ENCODE measurements around the gene ATF2.
"Not testable (repeated sequence)": the region's sequence is repeated elsewhere in the genome, so short reads cannot be mapped to it uniquely, and the experiment has no call there.

ATF2 gene

DNA sequence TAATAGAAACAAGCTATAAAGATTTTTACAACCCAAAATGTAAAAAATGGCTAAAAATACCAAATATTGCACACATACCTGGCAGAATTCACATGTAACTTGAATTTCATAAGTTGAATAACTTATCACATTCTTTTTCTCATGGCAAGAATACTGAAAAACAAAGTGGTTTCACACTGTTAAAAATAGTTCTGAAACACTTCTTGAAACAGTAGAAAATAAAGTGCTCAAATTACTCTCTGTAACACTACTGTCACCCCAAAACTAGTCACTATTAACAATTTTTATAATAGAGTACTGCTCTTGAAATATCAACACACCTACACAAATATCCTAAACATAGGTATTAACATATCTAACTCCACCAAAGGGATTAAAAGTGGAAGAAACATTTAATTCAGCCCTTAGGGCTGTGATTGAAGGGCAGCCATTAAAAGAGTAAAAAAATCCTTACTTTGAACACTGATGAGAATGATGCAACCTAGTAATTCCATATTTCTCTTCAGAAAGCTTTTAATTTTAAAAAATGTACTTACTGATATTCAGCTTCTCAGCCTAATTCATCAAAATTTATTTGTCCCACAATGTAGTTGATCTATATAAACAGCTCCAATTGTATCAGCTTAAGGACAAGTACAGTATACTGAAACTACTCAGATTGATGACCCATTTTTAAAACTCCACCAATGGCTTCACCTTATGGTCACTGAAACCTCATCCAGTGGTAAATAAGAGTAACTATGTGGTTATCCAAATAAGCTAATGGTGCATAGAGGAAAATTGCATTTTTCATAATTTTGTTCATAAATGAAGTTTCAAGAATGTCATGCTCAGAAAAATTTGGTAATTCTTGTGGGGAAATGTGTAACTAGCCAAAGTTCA is 31.4 kb downstream of the ATF2 start:
- no peak overlapping the region for H3K4me3 ChIP-seq (ENCODE audit: low read length)
- H3K36me3 ChIP-seq (ENCODE audit: insufficient read depth, low read length), result peaks cover 49% of the 10 kb centered on the region
- H3K27ac ChIP-seq (ENCODE audit: low read depth, low read length), result peak overlapping the region; percentile 55; the same call in 1 of the 2 replicates
- H3K9ac ChIP-seq (ENCODE audit: low read depth, low read length), result no peak overlapping the region
- H3K4me1 ChIP-seq (ENCODE audit: insufficient read depth, low read length), result peaks cover 16% of the 10 kb centered on the region
- H3K9me3 ChIP-seq (ENCODE audit: insufficient read depth, low read depth, low read length), result no peaks in the 10 kb centered on the region
- H3K27me3 ChIP-seq (ENCODE audit: insufficient read depth, low read length), result no peaks in the 10 kb centered on the region

DNA sequence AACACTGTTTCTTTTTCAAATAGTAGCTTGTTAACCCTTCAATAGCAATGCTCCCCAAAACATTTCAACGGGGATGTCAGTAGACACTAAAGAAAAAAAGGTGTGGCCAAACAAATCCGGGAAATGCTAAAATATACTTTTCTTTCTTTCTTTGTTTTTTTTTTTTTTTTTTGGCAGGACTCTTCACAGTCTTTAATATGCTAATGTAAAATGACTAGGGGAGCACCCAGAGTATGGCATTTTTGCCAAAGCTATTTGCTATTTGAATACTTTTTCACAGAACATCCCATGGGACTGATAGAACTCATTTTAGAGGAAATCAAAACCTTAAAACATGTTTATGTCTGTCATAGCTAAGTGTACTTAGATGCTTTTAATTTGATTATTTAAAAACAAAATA is 32.1 kb downstream of the ATF2 start:
- Histone ChIP-seq H3K27ac (ENCODE audit: low read depth, low read length) (no peak overlapping the region; the same call in 1 of the 2 replicates), H3K9ac (ENCODE audit: low read depth, low read length) (no peak overlapping the region), H3K27me3 (ENCODE audit: insufficient read depth, low read length) (no peaks in the 10 kb centered on the region), H3K9me3 (ENCODE audit: insufficient read depth, low read depth, low read length) (no peaks in the 10 kb centered on the region), H3K36me3 (ENCODE audit: insufficient read depth, low read length) (peaks cover 56% of the 10 kb centered on the region), H3K4me3 (ENCODE audit: low read length) (no peak overlapping the region), H3K4me1 (ENCODE audit: insufficient read depth, low read length) (peaks cover 16% of the 10 kb centered on the region)
- 44% methylated on average over 2 of the region's 2 CpGs for WGBS

DNA sequence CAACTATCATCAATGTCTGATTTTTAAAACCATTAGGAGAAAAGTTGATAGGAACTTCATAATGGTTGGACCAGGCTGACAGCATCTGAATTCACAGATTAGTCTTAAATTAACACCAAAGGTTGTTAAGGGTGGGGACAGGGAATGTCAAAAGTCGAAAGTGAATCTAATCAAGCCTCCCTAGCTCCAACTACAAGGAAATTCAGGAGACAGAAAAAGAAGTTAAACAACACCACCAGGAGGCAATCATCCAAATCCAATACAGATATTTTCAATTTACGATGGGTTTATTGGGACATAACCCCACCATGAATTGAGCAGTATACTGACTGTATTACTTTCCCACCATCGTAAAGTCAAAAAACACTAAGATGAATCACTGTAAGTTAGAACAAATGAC is 32.8 kb downstream of the ATF2 start:
- Histone ChIP-seq H3K27me3 (ENCODE audit: insufficient read depth, low read length) (no peaks in the 10 kb centered on the region), H3K36me3 (ENCODE audit: insufficient read depth, low read length) (peaks cover 58% of the 10 kb centered on the region), H3K4me3 (ENCODE audit: low read length) (no peak overlapping the region), H3K9ac (ENCODE audit: low read depth, low read length) (no peak overlapping the region), H3K27ac (ENCODE audit: low read depth, low read length) (no peak overlapping the region), H3K9me3 (ENCODE audit: insufficient read depth, low read depth, low read length) (no peaks in the 10 kb centered on the region), H3K4me1 (ENCODE audit: insufficient read depth, low read length) (peaks cover 16% of the 10 kb centered on the region)
- WGBS, result 100% methylated on average over 2 of the region's 3 CpGs

DNA sequence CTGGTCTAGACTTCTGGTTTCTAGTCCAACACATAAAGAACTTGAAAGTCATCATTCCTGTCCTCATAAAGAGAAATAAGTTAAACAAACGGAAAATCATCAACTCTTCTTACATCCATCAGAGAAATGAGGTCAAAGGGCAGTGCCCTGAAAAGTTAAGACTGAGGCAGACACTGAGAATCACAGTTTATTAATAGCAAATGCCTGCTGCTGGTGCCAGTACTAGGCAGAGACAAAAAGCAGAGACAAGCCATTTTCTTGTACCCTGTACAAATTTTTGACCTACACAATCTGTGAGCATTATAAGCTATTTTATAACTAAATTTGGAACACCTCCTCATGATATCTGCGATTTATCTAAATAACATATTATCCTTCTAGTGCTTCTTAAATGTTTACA is 36.8 kb downstream of the ATF2 start:
- H3K4me3 ChIP-seq (ENCODE audit: low read length), result no peak overlapping the region
- H3K36me3 ChIP-seq (ENCODE audit: insufficient read depth, low read length), result peaks cover 79% of the 10 kb centered on the region
- H3K4me1 ChIP-seq (ENCODE audit: insufficient read depth, low read length), result peaks cover 9% of the 10 kb centered on the region
- H3K9me3 ChIP-seq (ENCODE audit: insufficient read depth, low read depth, low read length), result no peaks in the 10 kb centered on the region
- no peak overlapping the region for H3K27ac ChIP-seq (ENCODE audit: low read depth, low read length)
- no peak overlapping the region for H3K9ac ChIP-seq (ENCODE audit: low read depth, low read length)
- 92% methylated on average over 1 of the region's 2 CpGs for WGBS
- H3K27me3 ChIP-seq (ENCODE audit: insufficient read depth, low read length), result no peaks in the 10 kb centered on the region

DNA sequence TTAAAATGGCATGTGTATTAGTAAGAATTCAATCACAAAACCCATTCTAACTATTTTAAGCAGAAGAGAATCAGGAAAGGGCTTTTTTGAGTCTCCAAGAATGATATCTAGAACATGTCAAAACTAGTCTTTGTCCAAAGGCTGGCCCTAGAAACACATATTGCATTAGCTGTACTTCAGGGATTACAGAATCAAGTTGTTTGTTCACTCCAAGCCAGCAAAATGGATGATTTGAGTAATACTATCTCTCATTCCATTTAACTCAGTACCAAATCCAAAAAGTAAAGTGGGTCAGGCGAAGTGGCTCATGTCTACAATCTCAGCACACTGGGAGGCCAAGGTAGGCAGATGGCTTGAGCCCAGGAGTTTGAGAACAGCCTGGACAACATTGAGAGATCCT is 41.3 kb downstream of the ATF2 start:
- 90% methylated on average over 1 of the region's 1 CpG for WGBS
- Histone ChIP-seq H3K9me3 (ENCODE audit: insufficient read depth, low read depth, low read length) (no peaks in the 10 kb centered on the region), H3K4me1 (ENCODE audit: insufficient read depth, low read length) (no peaks in the 10 kb centered on the region), H3K4me3 (ENCODE audit: low read length) (no peak overlapping the region), H3K36me3 (ENCODE audit: insufficient read depth, low read length) (peaks cover 56% of the 10 kb centered on the region), H3K27me3 (ENCODE audit: insufficient read depth, low read length) (no peaks in the 10 kb centered on the region), H3K9ac (ENCODE audit: low read depth, low read length) (no peak overlapping the region), H3K27ac (ENCODE audit: low read depth, low read length) (no peak overlapping the region)

DNA sequence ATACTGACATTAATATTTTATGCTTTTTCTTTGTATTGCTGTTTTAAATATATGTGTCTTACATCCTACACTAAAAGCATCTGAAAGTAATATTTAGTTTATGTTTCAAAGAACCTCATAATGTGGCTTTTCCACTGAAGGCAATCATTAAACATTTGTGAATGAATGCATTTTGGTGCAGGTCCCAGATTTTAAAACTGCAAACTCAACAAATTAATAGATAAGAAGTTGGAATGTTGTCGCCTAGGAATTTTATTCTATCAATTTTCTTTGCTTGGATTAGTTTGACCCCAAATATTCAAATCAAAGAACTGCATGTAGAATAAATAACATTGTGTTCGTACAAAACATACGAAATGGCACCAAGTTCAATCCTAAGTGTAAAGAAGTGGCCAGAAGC is 44.7 kb downstream of the ATF2 start:
- H3K4me1 ChIP-seq (ENCODE audit: insufficient read depth, low read length), result no peaks in the 10 kb centered on the region
- H3K36me3 ChIP-seq (ENCODE audit: insufficient read depth, low read length), result peaks cover 40% of the 10 kb centered on the region
- no peak overlapping the region for H3K4me3 ChIP-seq (ENCODE audit: low read length)
- WGBS, result 100% methylated on average over 2 of the region's 3 CpGs
- H3K9me3 ChIP-seq (ENCODE audit: insufficient read depth, low read depth, low read length), result no peaks in the 10 kb centered on the region
- H3K27me3 ChIP-seq (ENCODE audit: insufficient read depth, low read length), result no peaks in the 10 kb centered on the region
- no peak overlapping the region for H3K27ac ChIP-seq (ENCODE audit: low read depth, low read length)
- H3K9ac ChIP-seq (ENCODE audit: low read depth, low read length), result no peak overlapping the region

DNA sequence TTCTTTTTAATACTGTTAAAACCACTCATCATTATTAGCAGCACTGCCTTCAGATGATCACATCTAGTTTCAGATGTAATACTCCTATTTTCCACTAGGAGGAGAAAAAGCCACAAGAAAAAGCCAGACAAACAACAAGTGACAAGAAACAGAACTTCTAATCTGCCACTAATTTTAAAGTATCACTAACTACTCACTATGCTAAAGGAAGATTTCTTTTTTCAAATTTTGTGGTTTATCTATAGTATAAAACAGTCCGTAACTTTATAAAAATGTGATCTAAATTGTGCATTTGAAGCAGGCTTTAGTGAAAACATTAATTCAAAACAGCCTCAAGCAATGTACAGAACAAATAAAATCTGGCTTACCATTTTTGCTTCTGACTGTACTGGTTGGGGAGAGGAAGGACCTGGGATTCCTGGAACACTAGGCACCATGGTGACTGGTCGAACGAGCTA is 56.8 kb downstream of the ATF2 start:
- H3K27me3 ChIP-seq (ENCODE audit: insufficient read depth, low read length), result no peaks in the 10 kb centered on the region
- no peaks in the 10 kb centered on the region for H3K4me1 ChIP-seq (ENCODE audit: insufficient read depth, low read length)
- H3K27ac ChIP-seq (ENCODE audit: low read depth, low read length), result no peak overlapping the region
- no peak overlapping the region for H3K9ac ChIP-seq (ENCODE audit: low read depth, low read length)
- H3K9me3 ChIP-seq (ENCODE audit: insufficient read depth, low read depth, low read length), result peaks cover 13% of the 10 kb centered on the region; the same call in 1 of the 2 replicates
- no peak overlapping the region for H3K4me3 ChIP-seq (ENCODE audit: low read length)
- WGBS, result 84% methylated on average over 2 of the region's 3 CpGs
- peaks cover 84% of the 10 kb centered on the region for H3K36me3 ChIP-seq (ENCODE audit: insufficient read depth, low read length)

DNA sequence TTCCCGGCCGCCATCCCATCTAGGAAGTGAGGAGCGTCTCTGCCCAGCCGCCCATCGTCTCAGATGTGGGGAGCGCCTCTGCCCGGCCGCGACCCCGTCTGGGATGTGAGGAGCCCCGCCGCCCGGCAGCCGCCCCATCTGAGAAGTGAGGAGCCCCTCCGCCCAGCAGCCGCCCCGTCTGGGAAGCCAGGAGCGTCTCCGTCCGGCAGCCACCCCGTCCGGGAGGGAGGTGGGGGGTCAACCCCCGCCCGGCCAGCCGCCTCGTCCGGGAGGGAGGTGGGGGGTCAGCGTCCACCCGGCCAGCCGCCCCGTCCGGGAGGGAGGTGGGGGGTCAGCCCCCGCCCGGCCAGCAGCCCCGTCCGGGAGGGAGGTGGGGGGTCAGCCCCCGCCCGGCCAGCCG is 59.9 kb downstream of the ATF2 start:
- not testable (repeated sequence) for H3K4me3 ChIP-seq (ENCODE audit: low read length); H3K27me3 ChIP-seq (ENCODE audit: insufficient read depth, low read length); H3K9ac ChIP-seq (ENCODE audit: low read depth, low read length); H3K27ac ChIP-seq (ENCODE audit: low read depth, low read length); H3K4me1 ChIP-seq (ENCODE audit: insufficient read depth, low read length)
- 93% methylated on average over 39 of the region's 39 CpGs for WGBS
- peaks cover 13% of the 10 kb centered on the region; the same call in 1 of the 2 replicates for H3K9me3 ChIP-seq (ENCODE audit: insufficient read depth, low read depth, low read length)
- H3K36me3 ChIP-seq (ENCODE audit: insufficient read depth, low read length), result peaks cover 79% of the 10 kb centered on the region

DNA sequence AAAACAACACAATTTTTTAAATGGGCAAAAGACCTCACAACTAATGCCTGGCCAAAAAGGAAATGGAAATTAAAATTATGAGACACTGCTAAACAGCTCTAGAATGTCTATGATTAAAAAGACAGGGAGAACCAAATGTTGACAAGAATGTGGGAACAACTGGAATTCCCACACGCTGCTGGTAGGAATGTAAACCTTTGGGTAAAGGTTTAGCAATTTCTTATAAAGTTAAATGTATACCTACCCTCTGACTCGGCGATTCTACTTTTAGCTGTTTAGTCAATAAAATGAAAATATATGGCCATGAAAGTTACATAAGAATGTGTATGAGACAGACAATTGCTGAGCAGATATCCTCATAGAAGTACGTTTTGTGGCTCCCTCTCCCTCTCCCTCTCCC is 60.9 kb downstream of the ATF2 start:
- Histone ChIP-seq H3K9me3 (ENCODE audit: insufficient read depth, low read depth, low read length) (peaks cover 13% of the 10 kb centered on the region; the same call in 1 of the 2 replicates), H3K27me3 (ENCODE audit: insufficient read depth, low read length) (no peaks in the 10 kb centered on the region), H3K27ac (ENCODE audit: low read depth, low read length) (no peak overlapping the region), H3K4me3 (ENCODE audit: low read length) (no peak overlapping the region), H3K36me3 (ENCODE audit: insufficient read depth, low read length) (peaks cover 79% of the 10 kb centered on the region), H3K4me1 (ENCODE audit: insufficient read depth, low read length) (no peaks in the 10 kb centered on the region), H3K9ac (ENCODE audit: low read depth, low read length) (no peak overlapping the region)
- WGBS, result 100% methylated on average over 2 of the region's 4 CpGs

DNA sequence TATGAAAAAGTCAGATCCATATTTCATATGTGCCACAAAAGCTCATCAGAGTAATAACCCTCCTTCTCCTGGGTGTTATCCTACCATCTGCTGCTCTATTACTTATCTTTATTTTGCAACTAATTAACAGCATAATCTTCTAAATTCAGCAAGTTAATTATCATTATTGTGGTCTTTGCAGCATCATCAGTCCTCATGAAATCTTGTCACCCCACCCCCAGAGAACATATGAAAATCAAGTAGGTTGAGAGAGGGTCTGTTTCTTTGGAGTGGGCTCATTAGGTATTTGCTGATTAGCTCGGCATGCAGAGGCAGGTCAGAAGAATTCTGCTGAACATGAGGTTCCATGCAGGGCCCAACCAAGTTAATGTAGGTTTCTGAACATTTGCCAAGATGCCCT is 64.8 kb downstream of the ATF2 start:
- no peak overlapping the region for H3K4me3 ChIP-seq (ENCODE audit: low read length)
- H3K9ac ChIP-seq (ENCODE audit: low read depth, low read length), result no peak overlapping the region
- no peaks in the 10 kb centered on the region for H3K4me1 ChIP-seq (ENCODE audit: insufficient read depth, low read length)
- 89% methylated on average over 1 of the region's 1 CpG for WGBS
- peaks cover 78% of the 10 kb centered on the region for H3K36me3 ChIP-seq (ENCODE audit: insufficient read depth, low read length)
- no peak overlapping the region for H3K27ac ChIP-seq (ENCODE audit: low read depth, low read length)
- H3K27me3 ChIP-seq (ENCODE audit: insufficient read depth, low read length), result no peaks in the 10 kb centered on the region
- peaks cover 9% of the 10 kb centered on the region; the same call in 1 of the 2 replicates for H3K9me3 ChIP-seq (ENCODE audit: insufficient read depth, low read depth, low read length)

DNA sequence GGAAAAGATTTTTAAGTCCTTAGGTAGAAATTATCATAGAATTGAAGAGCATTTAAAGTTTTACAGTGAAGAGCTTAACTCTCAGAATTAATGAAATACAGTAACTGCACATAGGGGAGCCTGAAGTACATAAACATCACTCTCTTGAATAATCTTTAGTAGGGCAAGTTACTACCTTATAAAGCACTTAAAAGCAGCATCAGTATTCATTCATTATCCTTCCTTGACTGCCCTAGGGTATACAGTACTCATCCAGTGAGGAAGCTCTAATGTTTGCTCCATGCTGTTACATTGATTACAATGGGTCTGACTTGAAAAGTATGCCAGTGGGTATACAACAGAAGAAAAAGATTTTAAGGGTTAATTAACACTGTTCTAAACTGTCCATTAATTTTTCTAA is 66.5 kb downstream of the ATF2 start:
- peaks cover 85% of the 10 kb centered on the region for H3K36me3 ChIP-seq (ENCODE audit: insufficient read depth, low read length)
- H3K9me3 ChIP-seq (ENCODE audit: insufficient read depth, low read depth, low read length), result peaks cover 9% of the 10 kb centered on the region; the same call in 1 of the 2 replicates
- no peaks in the 10 kb centered on the region for H3K4me1 ChIP-seq (ENCODE audit: insufficient read depth, low read length)

More for the DNA sequence above, 66.5 kb downstream of the ATF2 start:
- Histone ChIP-seq H3K9ac (ENCODE audit: low read depth, low read length) (no peak overlapping the region), H3K4me3 (ENCODE audit: low read length) (no peak overlapping the region), H3K27ac (ENCODE audit: low read depth, low read length) (no peak overlapping the region), H3K27me3 (ENCODE audit: insufficient read depth, low read length) (no peaks in the 10 kb centered on the region)

Measured in HUES64 (cell line).